K562 (cell line): ENCODE data around the gene EBI3. TPM values are rescaled to one million over a fixed set of nuclear protein-coding genes. Genes with fewer than 3 reads are reported as not detected.
A peak's percentile ranks its signal among the peaks of the same experiment; 100 is the strongest.

Experiments used
- ESRRB ChIP-seq: fragments of 250-450 bp; sonication (Bioruptor Pico); IDR thresholded peaks from 2 replicates; pipeline ENCODE4 v1.5.0; 2020; ENCODE audit warnings: mild to moderate bottlenecking, moderate library complexity, borderline replicate concordance
- GATAD2A ChIP-seq: fragments of 450-650 bp; IDR thresholded peaks from 2 replicates; pipeline ENCODE4 v1.6.1; 2017
- HMGN3 ChIP-seq: IDR thresholded peaks from 2 replicates; pipeline ENCODE4 v1.6.1; 2011; ENCODE audit warnings: borderline replicate concordance, low read depth, mild to moderate bottlenecking, mixed read lengths, low read length; ENCODE audit not compliant: insufficient read length; ENCODE audit errors: extremely low read depth
- NONO ChIP-seq, 2 experiments: fragments of 200-400 bp in 1 of 2; fragments of 450-650 bp in 1 of 2; formaldehyde crosslinking in 1 of 2; IDR thresholded peaks; 2 replicates each; pipeline ENCODE4 v1.6.1; 2017; ENCODE audit warnings: low read depth in 2 of 2, mild to moderate bottlenecking in 2 of 2, moderate library complexity in 2 of 2, low read length in 1 of 2
- NR3C1 ChIP-seq: sonication (generic); formaldehyde crosslinking; IDR thresholded peaks from 2 replicates; pipeline ENCODE4 v1.8.1; 2022; ENCODE audit warnings: missing genetic modification reagents
- RBM14 ChIP-seq: fragments of 200-400 bp; formaldehyde crosslinking; IDR thresholded peaks from 2 replicates; pipeline ENCODE4 v1.6.1; 2018; ENCODE audit warnings: low read depth, mild to moderate bottlenecking, low read length, moderate library complexity, borderline replicate concordance; ENCODE audit not compliant: insufficient read depth
- RHOXF2B ChIP-seq: fragments of 250-450 bp; sonication (Bioruptor Pico); conservative IDR thresholded peaks from 2 replicates; pipeline ENCODE4 v1.5.1; 2021
- SIN3A ChIP-seq, 2 experiments: fragments of 150-350 bp in 1 of 2; IDR thresholded peaks; 2 replicates each; pipeline ENCODE4 v1.6.1; 2011 to 2016; ENCODE audit warnings: borderline replicate concordance in 2 of 2, low read depth in 2 of 2, low read length in 2 of 2, mild to moderate bottlenecking in 2 of 2, moderate library complexity in 2 of 2; ENCODE audit not compliant: control insufficient read depth in 1 of 2
- SIRT6 ChIP-seq: IDR thresholded peaks from one replicate; pipeline ENCODE4 v1.6.1; 2012; ENCODE audit warnings: low read depth, mild to moderate bottlenecking, control low read depth, inconsistent platforms, low read length, moderate library complexity
- SMARCA4 ChIP-seq: fragments of 450-650 bp; IDR thresholded peaks from 2 replicates; pipeline ENCODE4 v1.6.1; 2016
- ZNF699 ChIP-seq: fragments of 250-450 bp; sonication (Bioruptor Pico); IDR thresholded peaks from 2 replicates; pipeline ENCODE4 v1.8.0; 2021; ENCODE audit warnings: mild to moderate bottlenecking, moderate library complexity; ENCODE audit not compliant: insufficient replicate concordance
- polyA plus RNA-seq, 8 experiments: library from polyadenylated mRNA; depleted of rRNA in 4 of 8; stranded (reverse) in 5 of 8; unstranded in 3 of 8; fragments of >200 nt; fragmentation: Nextera tagmentation in 2 of 8; fragmentation: Illumina TruSeq in 1 of 8; extraction: Ambion mirVana in 2 of 8; extraction: Trizol in 1 of 8; gene quantifications; 2 replicates each; pipeline versions ENCODE4 v1.2.1 to v1.2.3, GENCODE V29; 2011 to 2014; ENCODE audit warnings: inconsistent platforms in 1 of 8, missing spikeins in 1 of 8
- total RNA-seq, 7 experiments: library from RNA; depleted of rRNA in 6 of 7; stranded (reverse); fragments of >200 nt in 6 of 7; fragmentation: Illumina TruSeq in 2 of 7; extraction: Trizol in 2 of 7; gene quantifications; 2 replicates each; pipeline versions ENCODE4 v1.2.1 to v1.2.3, GENCODE V29; 2011 to 2021; ENCODE audit warnings: low replicate concordance in 1 of 7
- TF ChIP-seq, protein P1 (sequence below), 2 experiments: fragments of 450-650 bp; IDR thresholded peaks; 2 replicates each; pipeline ENCODE4 v1.6.1; 2016; ENCODE audit warnings: mild to moderate bottlenecking in 2 of 2, borderline replicate concordance in 1 of 2, low read depth in 1 of 2, moderate library complexity in 1 of 2
- TF ChIP-seq, protein P2 (sequence below): sonication (generic); formaldehyde crosslinking; IDR thresholded peaks from 2 replicates; pipeline ENCODE4 v1.4.0; 2020; ENCODE audit warnings: mild to moderate bottlenecking, missing genetic modification reagents
- TF ChIP-seq, protein P3 (sequence below): fragments of 450-650 bp; formaldehyde crosslinking; IDR thresholded peaks from 2 replicates; pipeline ENCODE4 v1.4.0; 2020; ENCODE audit warnings: mild to moderate bottlenecking, moderate library complexity

Gene EBI3
- total and polyA plus RNA-seq, 9 of the 15 experiments (the other 6 are each of a cell fraction or from before 2014, with no cell fraction given), result 0.08 to 0.35 (median 0.22) TPM; not detected in 6

DNA sequence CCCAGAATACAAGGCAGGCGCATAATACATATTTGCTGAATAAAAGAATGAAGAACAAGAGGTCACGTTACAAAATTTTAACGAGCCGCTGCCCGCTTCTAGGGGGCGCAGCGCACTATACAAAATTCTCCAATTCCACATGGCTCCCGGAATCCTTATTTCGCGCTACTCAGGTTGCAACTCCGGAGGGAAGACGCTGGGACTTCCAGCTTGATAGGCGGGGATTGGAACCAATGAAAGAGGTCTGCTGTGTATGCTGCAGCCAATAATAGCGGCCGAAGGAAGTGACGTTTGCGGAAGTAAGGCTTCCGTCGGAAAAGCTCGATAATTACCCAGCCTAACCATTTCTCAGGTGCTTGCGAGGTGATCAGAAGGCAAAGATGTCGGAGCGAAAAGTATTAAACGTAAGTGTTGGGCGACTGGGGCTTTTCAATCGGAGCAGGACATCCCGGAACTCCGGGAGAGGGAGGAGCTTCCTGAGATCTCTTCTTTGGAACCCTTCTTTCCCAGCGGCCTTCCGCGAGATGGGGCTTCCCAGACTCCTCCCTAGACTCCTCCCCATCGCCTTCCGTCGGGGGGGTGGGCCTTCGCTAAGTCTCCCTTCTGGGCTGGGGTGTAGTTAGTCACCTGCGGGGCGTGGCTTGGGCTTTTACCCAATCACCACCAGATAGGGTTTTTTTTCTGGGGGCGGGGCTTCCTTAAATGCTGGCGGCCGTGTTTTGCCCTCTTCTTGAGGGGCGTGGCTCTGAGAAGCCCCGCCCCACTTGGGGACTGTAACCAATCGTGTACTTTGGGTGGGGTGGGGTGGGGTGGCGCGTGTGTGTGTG is 17.7 kb downstream of the EBI3 start, which contains the start of gene YJU2 (continued):
- TF ChIP-seq, protein P1, sequence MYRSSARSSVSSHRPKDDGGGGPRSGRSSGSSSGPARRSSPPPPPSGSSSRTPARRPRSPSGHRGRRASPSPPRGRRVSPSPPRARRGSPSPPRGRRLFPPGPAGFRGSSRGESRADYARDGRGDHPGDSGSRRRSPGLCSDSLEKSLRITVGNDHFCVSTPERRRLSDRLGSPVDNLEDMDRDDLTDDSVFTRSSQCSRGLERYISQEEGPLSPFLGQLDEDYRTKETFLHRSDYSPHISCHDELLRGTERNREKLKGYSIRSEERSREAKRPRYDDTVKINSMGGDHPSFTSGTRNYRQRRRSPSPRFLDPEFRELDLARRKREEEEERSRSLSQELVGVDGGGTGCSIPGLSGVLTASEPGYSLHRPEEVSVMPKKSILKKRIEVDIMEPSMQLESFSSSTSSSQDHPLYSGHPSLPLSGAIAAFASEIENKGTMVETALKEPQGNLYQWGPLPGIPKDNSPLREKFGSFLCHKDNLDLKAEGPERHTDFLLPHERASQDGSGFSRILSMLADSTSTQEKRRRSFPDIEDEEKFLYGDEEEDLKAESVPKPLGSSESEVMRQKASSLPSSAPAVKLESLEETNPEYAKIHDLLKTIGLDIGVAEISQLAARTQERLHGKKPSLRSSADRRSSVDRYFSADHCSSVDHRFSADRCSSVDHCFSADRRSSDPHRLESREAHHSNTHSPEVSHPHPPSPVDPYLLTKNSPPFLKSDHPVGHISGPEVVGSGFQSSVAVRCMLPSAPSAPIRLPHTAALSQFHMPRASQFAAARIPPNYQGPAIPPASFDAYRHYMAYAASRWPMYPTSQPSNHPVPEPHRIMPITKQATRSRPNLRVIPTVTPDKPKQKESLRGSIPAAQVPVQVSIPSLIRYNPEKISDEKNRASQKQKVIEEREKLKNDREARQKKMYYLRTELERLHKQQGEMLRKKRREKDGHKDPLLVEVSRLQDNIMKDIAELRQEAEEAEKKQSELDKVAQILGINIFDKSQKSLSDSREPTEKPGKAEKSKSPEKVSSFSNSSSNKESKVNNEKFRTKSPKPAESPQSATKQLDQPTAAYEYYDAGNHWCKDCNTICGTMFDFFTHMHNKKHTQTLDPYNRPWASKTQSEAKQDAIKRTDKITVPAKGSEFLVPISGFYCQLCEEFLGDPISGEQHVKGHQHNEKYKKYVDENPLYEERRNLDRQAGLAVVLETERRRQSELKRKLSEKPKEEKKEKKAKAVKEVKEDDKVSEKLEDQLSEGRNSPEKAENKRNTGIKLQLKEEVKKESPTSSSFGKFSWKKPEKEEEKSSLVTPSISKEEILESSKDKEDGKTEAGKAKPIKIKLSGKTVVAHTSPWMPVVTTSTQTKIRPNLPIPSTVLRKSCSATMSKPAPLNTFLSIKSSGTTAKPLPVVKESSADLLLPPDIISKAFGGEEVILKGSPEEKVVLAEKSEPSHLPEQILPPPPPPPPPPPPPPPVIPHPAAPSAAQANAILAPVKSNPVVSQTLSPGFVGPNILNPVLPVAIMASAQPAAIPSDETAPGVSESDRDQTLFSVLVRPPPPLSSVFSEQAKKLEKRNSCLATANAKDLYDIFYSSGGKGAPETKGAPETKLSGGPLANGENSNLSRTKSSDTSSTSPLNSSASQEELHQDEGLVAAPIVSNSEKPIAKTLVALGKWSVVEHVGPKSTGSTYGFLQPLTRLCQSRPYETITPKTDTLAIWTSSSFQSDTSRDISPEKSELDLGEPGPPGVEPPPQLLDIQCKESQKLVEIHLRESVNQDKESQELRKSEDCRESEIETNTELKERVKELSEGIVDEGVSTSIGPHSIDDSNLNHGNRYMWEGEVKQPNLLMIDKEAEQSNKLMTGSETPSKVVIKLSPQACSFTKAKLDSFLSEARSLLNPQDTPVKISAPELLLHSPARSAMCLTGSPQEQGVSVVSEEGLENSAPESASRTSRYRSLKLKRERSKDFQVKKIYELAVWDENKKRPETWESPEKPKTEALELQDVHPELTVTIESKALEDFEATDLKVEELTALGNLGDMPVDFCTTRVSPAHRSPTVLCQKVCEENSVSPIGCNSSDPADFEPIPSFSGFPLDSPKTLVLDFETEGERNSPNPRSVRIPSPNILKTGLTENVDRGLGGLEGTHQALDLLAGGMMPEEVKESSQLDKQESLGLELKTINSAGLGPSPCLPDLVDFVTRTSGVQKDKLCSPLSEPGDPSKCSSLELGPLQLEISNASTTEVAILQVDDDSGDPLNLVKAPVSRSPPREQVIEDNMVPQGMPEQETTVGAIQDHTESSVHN (IDR thresholded peaks at IDR 0.05; ENCODE audit: borderline replicate concordance in 1 of 2, low read depth in 1 of 2), result 0 out of 4 replicates have a peak, but pooled peaks of 1 of the 2 experiments have one; percentile 39
- TF ChIP-seq SIRT6 (no peak), HMGN3 (no peak), ESRRB (CRISPR knock-in tag) (no peak), GATAD2A (no peak), NONO (IDR thresholded peaks at IDR 0.05; ENCODE audit: low read depth in 2 of 2, low read length in 1 of 2) (no peak), SIN3A (IDR thresholded peaks at IDR 0.05; ENCODE audit: borderline replicate concordance in 2 of 2, control insufficient read depth in 1 of 2, low read depth in 2 of 2, low read length in 2 of 2) (peak in 1 of 2 experiments; percentile 72; a peak in 1 of 4 replicates), ZNF699 (no peak), NR3C1 (CRISPR knock-in tag) (no peak), SMARCA4 (0 out of 2 replicates have a peak, but pooled peaks have one; percentile 35), RHOXF2B (CRISPR knock-in tag) (no peak), RBM14 (no peak)
- TF ChIP-seq, protein P2, sequence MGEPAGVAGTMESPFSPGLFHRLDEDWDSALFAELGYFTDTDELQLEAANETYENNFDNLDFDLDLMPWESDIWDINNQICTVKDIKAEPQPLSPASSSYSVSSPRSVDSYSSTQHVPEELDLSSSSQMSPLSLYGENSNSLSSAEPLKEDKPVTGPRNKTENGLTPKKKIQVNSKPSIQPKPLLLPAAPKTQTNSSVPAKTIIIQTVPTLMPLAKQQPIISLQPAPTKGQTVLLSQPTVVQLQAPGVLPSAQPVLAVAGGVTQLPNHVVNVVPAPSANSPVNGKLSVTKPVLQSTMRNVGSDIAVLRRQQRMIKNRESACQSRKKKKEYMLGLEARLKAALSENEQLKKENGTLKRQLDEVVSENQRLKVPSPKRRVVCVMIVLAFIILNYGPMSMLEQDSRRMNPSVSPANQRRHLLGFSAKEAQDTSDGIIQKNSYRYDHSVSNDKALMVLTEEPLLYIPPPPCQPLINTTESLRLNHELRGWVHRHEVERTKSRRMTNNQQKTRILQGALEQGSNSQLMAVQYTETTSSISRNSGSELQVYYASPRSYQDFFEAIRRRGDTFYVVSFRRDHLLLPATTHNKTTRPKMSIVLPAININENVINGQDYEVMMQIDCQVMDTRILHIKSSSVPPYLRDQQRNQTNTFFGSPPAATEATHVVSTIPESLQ (CRISPR knock-in tag), result no peak
- TF ChIP-seq, protein P3, sequence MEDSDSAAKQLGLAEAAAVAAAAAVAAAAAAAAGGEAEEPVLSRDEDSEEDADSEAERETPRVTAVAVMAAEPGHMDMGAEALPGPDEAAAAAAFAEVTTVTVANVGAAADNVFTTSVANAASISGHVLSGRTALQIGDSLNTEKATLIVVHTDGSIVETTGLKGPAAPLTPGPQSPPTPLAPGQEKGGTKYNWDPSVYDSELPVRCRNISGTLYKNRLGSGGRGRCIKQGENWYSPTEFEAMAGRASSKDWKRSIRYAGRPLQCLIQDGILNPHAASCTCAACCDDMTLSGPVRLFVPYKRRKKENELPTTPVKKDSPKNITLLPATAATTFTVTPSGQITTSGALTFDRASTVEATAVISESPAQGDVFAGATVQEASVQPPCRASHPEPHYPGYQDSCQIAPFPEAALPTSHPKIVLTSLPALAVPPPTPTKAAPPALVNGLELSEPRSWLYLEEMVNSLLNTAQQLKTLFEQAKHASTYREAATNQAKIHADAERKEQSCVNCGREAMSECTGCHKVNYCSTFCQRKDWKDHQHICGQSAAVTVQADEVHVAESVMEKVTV, result no peak
